Mesenchymal stem cell (in vitro differentiated cells and primary cell): Measurements from ENCODE around the gene ZC3H12A. TPM values are rescaled to one million over a fixed set of nuclear protein-coding genes. Genes with fewer than 3 reads are reported as not detected.
A peak's percentile ranks its signal among the peaks of the same experiment; 100 is the strongest.

Source experiments
- DNase-seq: peaks from one replicate; pipeline ENCODE4 v3.0.0-alpha.2; 2013
- H2AFZ ChIP-seq: one replicate; pipeline ENCODE4 v1.6.1; 2013; ENCODE audit warnings: low read depth, mild to moderate bottlenecking, control low read depth, inconsistent platforms, low read length, moderate library complexity
- H2AK5ac ChIP-seq: 2 replicates; pipeline ENCODE4 v1.6.1; 2013; ENCODE audit warnings: low read length, moderate library complexity, mild to moderate bottlenecking, inconsistent platforms; ENCODE audit not compliant: severe bottlenecking
- H2BK120ac ChIP-seq: one replicate; pipeline ENCODE4 v1.6.1; 2013; ENCODE audit warnings: low read depth, mild to moderate bottlenecking, inconsistent platforms, low read length, moderate library complexity
- H2BK12ac ChIP-seq, 2 experiments: one replicate each; pipeline ENCODE4 v1.6.1; 2013; ENCODE audit warnings: inconsistent platforms in 2 of 2, low read length in 2 of 2, mild to moderate bottlenecking in 2 of 2, moderate library complexity in 2 of 2, control low read depth in 1 of 2
- H2BK15ac ChIP-seq: one replicate; pipeline ENCODE4 v1.6.1; 2013; ENCODE audit warnings: mild to moderate bottlenecking, low read depth, inconsistent platforms; ENCODE audit not compliant: poor library complexity, severe bottlenecking
- H2BK5ac ChIP-seq: 2 replicates; pipeline ENCODE4 v1.6.1; 2013; ENCODE audit warnings: low read depth, mild to moderate bottlenecking, low read length, control low read depth, inconsistent platforms; ENCODE audit not compliant: poor library complexity, severe bottlenecking
- H3K14ac ChIP-seq, 2 experiments: one replicate each; pipeline ENCODE4 v1.6.1; 2013; ENCODE audit warnings: inconsistent platforms in 2 of 2, low read length in 2 of 2, control low read depth in 1 of 2, mild to moderate bottlenecking in 1 of 2, moderate library complexity in 1 of 2
- H3K18ac ChIP-seq, 2 experiments: one replicate each; pipeline ENCODE4 v1.6.1; 2013; ENCODE audit warnings: inconsistent platforms in 2 of 2, low read length in 2 of 2, control low read depth in 1 of 2, low read depth in 1 of 2, mild to moderate bottlenecking in 1 of 2
- H3K23ac ChIP-seq, 2 experiments: one replicate each; pipeline ENCODE4 v1.6.1; 2013; ENCODE audit warnings: inconsistent platforms in 2 of 2, low read length in 2 of 2, mild to moderate bottlenecking in 2 of 2, moderate library complexity in 2 of 2, control low read depth in 1 of 2
- H3K27ac ChIP-seq: 2 replicates; pipeline ENCODE4 v1.5.1; 2013; ENCODE audit warnings: mild to moderate bottlenecking, moderate library complexity, low read length, control low read depth, inconsistent platforms; ENCODE audit not compliant: poor library complexity, severe bottlenecking
- H3K27me3 ChIP-seq, 2 experiments: 2 replicates each; pipeline versions ENCODE4 v1.6.1 to v1.7.0; 2013; ENCODE audit warnings: low read length in 2 of 2, mild to moderate bottlenecking in 2 of 2, moderate library complexity in 2 of 2, control low read depth in 1 of 2, inconsistent platforms in 1 of 2; ENCODE audit not compliant: control insufficient read depth in 1 of 2, insufficient read depth in 1 of 2
- H3K36me3 ChIP-seq, 2 experiments: 2 replicates each; pipeline versions ENCODE4 v1.6.1 to v1.7.0; 2013; ENCODE audit warnings: low read length in 2 of 2, control low read depth in 1 of 2, inconsistent platforms in 1 of 2, low read depth in 1 of 2, mild to moderate bottlenecking in 1 of 2; ENCODE audit not compliant: insufficient read depth in 2 of 2, control insufficient read depth in 1 of 2
- H3K4ac ChIP-seq, 2 experiments: one replicate each; pipeline ENCODE4 v1.6.1; 2013; ENCODE audit warnings: inconsistent platforms in 2 of 2, low read length in 2 of 2, mild to moderate bottlenecking in 2 of 2, moderate library complexity in 2 of 2, control low read depth in 1 of 2, low read depth in 1 of 2
- H3K4me1 ChIP-seq: 2 replicates; pipeline ENCODE4 v1.6.1; 2013; ENCODE audit warnings: low read depth, low read length, control low read depth; ENCODE audit not compliant: control insufficient read depth, insufficient read depth
- H3K4me2 ChIP-seq: 2 replicates; pipeline ENCODE4 v1.6.1; 2013; ENCODE audit warnings: low read length, mild to moderate bottlenecking, inconsistent platforms; ENCODE audit not compliant: poor library complexity, severe bottlenecking
- H3K4me3 ChIP-seq, 2 experiments: 2 replicates each; pipeline versions ENCODE4 v1.5.1 to v1.7.0; 2013; ENCODE audit warnings: low read length in 2 of 2, mild to moderate bottlenecking in 2 of 2, control low read depth in 1 of 2, low read depth in 1 of 2; ENCODE audit not compliant: insufficient read depth in 1 of 2
- H3K79me1 ChIP-seq: replicated peaks from 2 replicates; pipeline ENCODE4 v1.6.1; 2013; ENCODE audit warnings: mild to moderate bottlenecking, control low read depth, low read length, inconsistent platforms; ENCODE audit not compliant: poor library complexity, severe bottlenecking
- H3K9ac ChIP-seq: 2 replicates; pipeline ENCODE4 v1.7.0; 2013; ENCODE audit warnings: mild to moderate bottlenecking, low read length, moderate library complexity
- H3K9me3 ChIP-seq: 2 replicates; pipeline ENCODE4 v1.7.0; 2013; ENCODE audit warnings: mild to moderate bottlenecking, low read length; ENCODE audit not compliant: control insufficient read depth
- H4K8ac ChIP-seq: one replicate; pipeline ENCODE4 v1.6.1; 2013; ENCODE audit warnings: inconsistent platforms, mild to moderate bottlenecking, low read length, moderate library complexity
- H4K91ac ChIP-seq: one replicate; pipeline ENCODE4 v1.6.1; 2013; ENCODE audit warnings: mild to moderate bottlenecking, low read length, inconsistent platforms
- WGBS: methylation state at CpG from one replicate; pipeline ENCODE4 v1.1.7; 2013; ENCODE audit warnings: mixed read lengths; 5-methylcytosine and 5-hydroxymethylcytosine counted together
- polyA plus RNA-seq, 2 experiments: library from polyadenylated mRNA; stranded (reverse); fragments of 200-250 nt; gene quantifications; one replicate each; pipeline ENCODE4 v1.2.3, GENCODE V29; 2013

The ZC3H12A gene
- polyA plus RNA-seq (2013, experiment 1 of 2): 11.2 TPM
- 11.4 TPM for polyA plus RNA-seq (2013, experiment 2 of 2)

DNA sequence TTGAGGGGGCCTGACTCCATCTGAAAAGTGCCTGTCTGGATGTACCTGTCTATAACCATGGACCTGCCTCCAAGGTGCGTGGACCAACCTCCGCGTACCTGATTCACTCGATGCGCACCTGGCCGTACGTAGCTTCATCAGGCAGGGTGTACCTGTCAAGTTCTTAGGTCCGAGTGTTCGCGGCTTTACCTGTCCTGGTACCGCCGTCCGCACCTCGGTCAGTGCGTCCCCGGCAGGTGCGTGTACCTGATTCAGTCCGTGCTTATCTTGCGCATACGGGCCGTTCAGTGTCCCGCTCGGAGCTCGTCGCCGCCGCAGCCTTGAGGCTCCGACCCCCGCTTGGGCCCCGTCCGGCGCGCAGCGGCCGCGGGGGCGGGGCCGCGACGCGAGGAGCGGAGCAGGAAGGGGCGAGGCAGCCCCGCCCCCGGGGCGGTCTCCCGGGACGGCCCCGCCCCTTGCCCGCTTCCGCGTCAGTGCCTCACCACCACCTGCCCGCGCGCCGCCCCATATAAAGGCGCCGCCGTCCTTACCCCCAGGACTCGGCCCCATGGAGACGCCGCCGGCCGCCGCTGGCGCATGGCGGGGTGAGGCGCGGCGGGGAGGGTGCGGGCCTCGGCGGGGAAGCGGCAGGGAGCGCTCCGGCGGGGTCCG, at the start of gene ZC3H12A:
TSS of gene ZC3H12A (plus strand) at position 535 of the 651 bp plus-strand sequence. CDS start 917 bp downstream, outside the sequence.
- H2BK5ac ChIP-seq: no peak within 1 kb of the TSS
- peak within 1 kb of the TSS; percentile 81 for H2BK120ac ChIP-seq
- peaks cover 23 to 24% of the 10 kb centered on the region in 2 experiments for H3K36me3 ChIP-seq
- H3K9ac ChIP-seq: peak within 1 kb of the TSS; percentile 97
- no peaks in the 10 kb centered on the region for H3K27me3 ChIP-seq
- H3K18ac ChIP-seq: peak within 1 kb of the TSS; percentile 87 to 96
- H2AFZ ChIP-seq: peak within 1 kb of the TSS; percentile 79
- peak within 1 kb of the TSS in 1 of 2 experiments; percentile 90 for H3K14ac ChIP-seq
- H3K79me1 ChIP-seq: peaks cover 2% of the 10 kb centered on the region
- H4K91ac ChIP-seq: peak within 1 kb of the TSS; percentile 95
- H3K4ac ChIP-seq: peak within 1 kb of the TSS; percentile 42 to 94
- H3K27ac ChIP-seq: peak within 1 kb of the TSS; percentile 50
- WGBS: under 1% methylated on average over 28 of the region's 78 CpGs
- peaks cover 51% of the 10 kb centered on the region for H3K4me1 ChIP-seq
- DNase-seq: peak; percentile 91
- H3K9me3 ChIP-seq: no peaks in the 10 kb centered on the region
- H2BK12ac ChIP-seq: peak within 1 kb of the TSS; percentile 69 to 97
- peak within 1 kb of the TSS; percentile 89 for H3K4me2 ChIP-seq
- H3K4me3 ChIP-seq: peak within 1 kb of the TSS; percentile 79 to 90
- H4K8ac ChIP-seq: peak within 1 kb of the TSS; percentile 90
- peak within 1 kb of the TSS in 1 of 2 experiments; percentile 29 for H3K23ac ChIP-seq
- peak within 1 kb of the TSS; percentile 73 for H2BK15ac ChIP-seq
- no peak within 1 kb of the TSS for H2AK5ac ChIP-seq

- no peak overlapping the region for H3K23ac ChIP-seq
- H3K27ac ChIP-seq: no peak overlapping the region
- H4K8ac ChIP-seq: no peak overlapping the region
- H3K4me2 ChIP-seq: no peak overlapping the region
- H4K91ac ChIP-seq: no peak overlapping the region
- H3K14ac ChIP-seq: no peak overlapping the region
- no peak for DNase-seq
- H3K4me1 ChIP-seq: no peaks in the 10 kb centered on the region
- no peak overlapping the region for H3K4ac ChIP-seq
- H2BK5ac ChIP-seq: no peak overlapping the region
- no peak overlapping the region for H2BK15ac ChIP-seq
- H2BK120ac ChIP-seq: no peak overlapping the region
- H2AFZ ChIP-seq: no peak overlapping the region
- H3K9ac ChIP-seq: no peak overlapping the region
- WGBS: 47% methylated on average over 5 of the region's 5 CpGs
- H3K9me3 ChIP-seq: no peaks in the 10 kb centered on the region
- H3K79me1 ChIP-seq: no peaks in the 10 kb centered on the region
- H3K36me3 ChIP-seq: no peaks in the 10 kb centered on the region
- peaks cover 5 to 51% of the 10 kb centered on the region in 2 experiments for H3K27me3 ChIP-seq
- no peak overlapping the region for H2BK12ac ChIP-seq
- H3K18ac ChIP-seq: no peak overlapping the region
- no peak overlapping the region for H2AK5ac ChIP-seq
- H3K4me3 ChIP-seq: no peak overlapping the region
Measured at GRCh38 chr1:37425221-37425620, 49.2 kb upstream of the ZC3H12A start.

DNA sequence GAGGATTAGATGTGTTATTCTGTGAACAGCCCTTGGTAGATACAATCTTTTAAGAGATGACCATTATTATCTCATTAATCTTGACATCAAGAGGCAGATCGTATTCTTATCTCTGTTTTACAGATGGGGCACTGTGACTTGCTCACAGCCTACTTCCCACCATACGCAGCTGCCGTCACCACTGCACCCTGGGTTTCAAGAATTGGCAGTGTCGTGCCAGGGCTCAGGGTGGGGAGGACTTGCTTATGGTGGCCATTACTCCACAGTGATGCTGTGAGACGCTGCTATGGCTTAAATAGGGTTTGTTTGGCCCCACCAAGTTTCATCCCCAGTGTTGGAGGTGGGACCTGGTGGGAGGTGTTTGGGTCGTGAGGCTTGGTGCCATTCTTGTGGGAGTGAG, 45.4 kb upstream of the ZC3H12A start:
- H3K27me3 ChIP-seq: peaks cover 19 to 56% of the 10 kb centered on the region in 2 experiments
- H3K4me2 ChIP-seq: no peak overlapping the region
- no peak overlapping the region for H3K14ac ChIP-seq
- H2BK15ac ChIP-seq: no peak overlapping the region
- H2AK5ac ChIP-seq: no peak overlapping the region
- no peaks in the 10 kb centered on the region for H3K9me3 ChIP-seq
- H3K36me3 ChIP-seq: no peaks in the 10 kb centered on the region
- H3K79me1 ChIP-seq: no peaks in the 10 kb centered on the region
- H3K4me1 ChIP-seq: peaks cover 3% of the 10 kb centered on the region
- DNase-seq: no peak
- no peak overlapping the region for H3K9ac ChIP-seq
- no peak overlapping the region for H2BK120ac ChIP-seq
- H3K27ac ChIP-seq: no peak overlapping the region
- H3K18ac ChIP-seq: no peak overlapping the region
- H2AFZ ChIP-seq: no peak overlapping the region
- H3K4me3 ChIP-seq: no peak overlapping the region
- H2BK5ac ChIP-seq: no peak overlapping the region
- WGBS: 84% methylated on average over 5 of the region's 6 CpGs
- no peak overlapping the region for H3K23ac ChIP-seq
- H3K4ac ChIP-seq: no peak overlapping the region
- H4K8ac ChIP-seq: no peak overlapping the region
- H2BK12ac ChIP-seq: no peak overlapping the region
- H4K91ac ChIP-seq: no peak overlapping the region

GRCh38 chr1:37430103-37430985, 44.0 kb upstream of the ZC3H12A start:
- Histone ChIP-seq H2AFZ (no peak overlapping the region), H3K14ac (no peak overlapping the region), H3K4ac (no peak overlapping the region)

More at GRCh38 chr1:37430103-37430985, 44.0 kb upstream of the ZC3H12A start:
- Histone ChIP-seq H3K9ac (no peak overlapping the region), H3K18ac (no peak overlapping the region), H4K8ac (no peak overlapping the region), H2BK15ac (no peak overlapping the region), H3K23ac (peak overlapping the region in 1 of 2 experiments; percentile 14), H2BK12ac (no peak overlapping the region), H4K91ac (no peak overlapping the region), H3K27me3 (peaks cover 19 to 51% of the 10 kb centered on the region in 2 experiments), H3K79me1 (no peaks in the 10 kb centered on the region), H2AK5ac (no peak overlapping the region), H3K4me1 (peaks cover 3% of the 10 kb centered on the region), H3K36me3 (no peaks in the 10 kb centered on the region), H3K4me2 (no peak overlapping the region), H3K9me3 (no peaks in the 10 kb centered on the region), H2BK5ac (no peak overlapping the region), H3K4me3 (no peak overlapping the region), H2BK120ac (no peak overlapping the region), H3K27ac (no peak overlapping the region)
- WGBS: 66% methylated on average over 11 of the region's 11 CpGs
- DNase-seq: no peak
